ENCODE measurements around the gene HSD3B1.
"Not testable (repeated sequence)": the region's sequence is repeated elsewhere in the genome, so short reads cannot be mapped to it uniquely, and the experiment has no call there.

Gene HSD3B1

DNA sequence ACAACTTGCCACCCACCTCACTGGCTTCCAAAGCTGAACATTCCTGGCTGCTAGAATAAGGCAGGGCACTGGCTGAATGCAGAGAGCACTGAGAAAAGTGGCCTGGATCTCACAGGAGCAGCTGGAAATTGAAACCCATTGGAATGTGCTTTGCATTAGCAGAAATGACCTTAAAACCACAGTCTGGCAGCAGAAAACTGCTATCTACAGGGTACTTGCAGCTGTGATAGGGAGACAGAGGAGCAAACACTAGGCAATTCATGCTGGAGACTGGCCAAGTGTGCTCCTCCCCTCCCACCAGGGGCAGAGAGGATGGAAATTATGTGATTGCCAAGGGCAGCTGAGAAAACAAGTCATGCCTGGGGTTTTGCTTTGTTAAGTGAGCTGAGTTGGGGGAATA, 47.2 kb downstream of the HSD3B1 start:
- peak; percentile 16 for DNase-seq (ENCODE audit: low read depth)

DNA sequence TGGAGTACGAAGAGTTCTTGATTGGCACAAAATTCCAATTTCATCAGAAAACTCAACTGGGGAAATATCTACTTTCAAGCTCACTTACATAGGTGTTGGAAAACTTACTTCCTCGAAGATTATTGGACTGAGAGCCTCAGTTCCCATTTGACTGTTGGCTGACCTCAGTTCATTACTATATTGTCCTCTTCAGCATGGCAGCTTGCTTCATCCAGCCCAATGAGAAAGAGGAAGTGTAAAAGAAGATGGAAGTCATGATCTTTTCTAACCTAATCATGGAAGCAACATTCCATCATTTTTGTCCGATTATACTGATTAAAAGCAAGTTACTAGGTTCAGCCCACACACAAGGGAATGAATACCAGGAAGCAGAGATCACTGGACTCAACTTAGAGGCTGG, 49.4 kb downstream of the HSD3B1 start:
- DNase-seq (ENCODE audit: low read depth), result no peak

DNA sequence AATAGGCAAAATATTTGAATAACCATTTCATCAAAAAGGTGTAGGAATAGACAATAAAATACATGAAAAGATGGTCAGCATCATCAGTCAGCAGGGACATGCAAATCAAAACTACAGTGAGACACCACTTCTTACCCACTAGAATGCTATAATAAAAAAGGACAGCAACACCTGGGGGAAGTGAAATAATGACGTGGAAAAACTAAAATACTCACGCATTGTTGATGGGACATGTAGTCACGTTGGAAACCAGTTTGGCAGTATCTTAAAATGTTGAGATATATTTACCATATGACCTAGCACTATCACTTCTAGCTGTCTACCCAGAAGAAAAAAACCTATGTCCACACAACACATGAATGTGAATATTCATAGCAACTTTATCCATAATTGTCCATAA, 53.4 kb downstream of the HSD3B1 start:
- DNase-seq (ENCODE audit: low read depth), result not testable (repeated sequence)

DNA sequence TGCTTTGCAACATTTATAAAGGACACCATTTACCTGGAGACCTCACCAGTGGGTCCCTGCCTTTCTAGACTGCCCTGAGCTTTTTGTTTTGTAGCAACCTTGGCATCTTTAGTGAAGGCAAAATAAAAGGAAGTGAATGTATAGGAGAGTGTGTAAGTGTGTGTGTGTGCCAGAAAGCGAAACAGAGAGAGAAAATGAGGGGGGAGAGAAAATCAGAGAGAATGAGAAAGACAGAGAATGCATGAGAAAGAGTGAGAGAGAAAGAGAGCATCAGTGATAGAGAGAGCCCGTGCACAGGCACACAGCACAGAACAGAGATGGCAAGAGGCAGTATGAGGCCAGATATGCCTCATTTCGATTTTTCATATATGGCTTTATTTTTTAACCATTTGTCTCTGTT, 57.5 kb downstream of the HSD3B1 start:
- no peak for DNase-seq (ENCODE audit: low read depth)

All from HS-5 (cell line).